Measurements from ENCODE around the gene MAN1A2. TPM values are rescaled to one million over a fixed set of nuclear protein-coding genes. Genes with fewer than 3 reads are reported as not detected.
A peak's percentile ranks its signal among the peaks of the same experiment; 100 is the strongest.

The MAN1A2 gene
- total and polyA plus RNA-seq, 9 donors, result 14.6 to 33.6 (median 26.1) TPM

DNA sequence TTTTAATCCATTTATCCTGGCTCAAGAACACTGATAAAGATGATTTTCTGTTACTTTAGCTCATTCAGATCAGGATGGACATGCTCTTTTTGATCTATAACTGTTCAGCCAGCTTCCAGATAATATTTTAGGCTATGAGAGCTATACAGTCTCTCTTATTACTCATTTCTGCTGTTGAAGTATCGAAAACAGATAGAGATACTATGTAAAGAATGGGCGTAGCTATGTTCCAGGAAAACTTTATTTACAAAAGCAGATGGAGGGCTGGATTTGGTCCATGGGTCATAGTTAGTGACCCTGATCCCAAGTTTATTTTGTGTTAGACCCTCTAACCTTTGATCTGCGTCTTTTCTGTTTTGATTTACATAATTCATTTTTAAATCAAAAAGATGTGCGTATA is 159.8 kb downstream of the MAN1A2 start:
- Histone ChIP-seq H3K27ac (ENCODE audit: low read length) (no peak overlapping the region), H3K27me3 (ENCODE audit: control insufficient read depth, insufficient read depth, low read length) (no peaks in the 10 kb centered on the region), H3K4me1 (ENCODE audit: control insufficient read depth, insufficient read depth, low read length) (no peaks in the 10 kb centered on the region), H3K9me3 (replicated peaks; ENCODE audit: control insufficient read depth, low read depth, low read length) (no peaks in the 10 kb centered on the region), H3K4me3 (ENCODE audit: low read length) (no peak overlapping the region), H3K36me3 (ENCODE audit: control insufficient read depth, insufficient read depth, low read length) (no peaks in the 10 kb centered on the region)
- no peak for DNase-seq
- no CpG with 5 or more reads among the region's 4 CpGs for WGBS (ENCODE audit: insufficient coverage)

- H3K27ac ChIP-seq (ENCODE audit: low read length), result no peak overlapping the region
- no peaks in the 10 kb centered on the region for H3K36me3 ChIP-seq (ENCODE audit: control insufficient read depth, insufficient read depth, low read length)
- DNase-seq, result peak; percentile 40
- no peak overlapping the region for H3K4me3 ChIP-seq (ENCODE audit: low read length)
- no peaks in the 10 kb centered on the region for H3K4me1 ChIP-seq (ENCODE audit: control insufficient read depth, insufficient read depth, low read length)
- H3K27me3 ChIP-seq (ENCODE audit: control insufficient read depth, insufficient read depth, low read length), result no peaks in the 10 kb centered on the region
- H3K9me3 ChIP-seq (replicated peaks; ENCODE audit: control insufficient read depth, low read depth, low read length), result no peaks in the 10 kb centered on the region
- no CpG with 5 or more reads among the region's 2 CpGs for WGBS (ENCODE audit: insufficient coverage)
Observed at GRCh38 chr1:117527566-117528102, 160.4 kb downstream of the MAN1A2 start.

- Histone ChIP-seq H3K9me3 (replicated peaks; ENCODE audit: control insufficient read depth, low read depth, low read length) (no peaks in the 10 kb centered on the region), H3K27me3 (ENCODE audit: control insufficient read depth, insufficient read depth, low read length) (no peaks in the 10 kb centered on the region), H3K27ac (ENCODE audit: low read length) (no peak overlapping the region), H3K4me1 (ENCODE audit: control insufficient read depth, insufficient read depth, low read length) (no peaks in the 10 kb centered on the region), H3K36me3 (ENCODE audit: control insufficient read depth, insufficient read depth, low read length) (no peaks in the 10 kb centered on the region), H3K4me3 (ENCODE audit: low read length) (no peak overlapping the region)
- no CpG with 5 or more reads among the region's 3 CpGs for WGBS (ENCODE audit: insufficient coverage)
- DNase-seq, result no peak
Observed at GRCh38 chr1:117529683-117530082, 162.4 kb downstream of the MAN1A2 start.

- H3K4me1 ChIP-seq (ENCODE audit: control insufficient read depth, insufficient read depth, low read length), result no peaks in the 10 kb centered on the region
- H3K4me3 ChIP-seq (ENCODE audit: low read length), result no peak overlapping the region
- H3K27me3 ChIP-seq (ENCODE audit: control insufficient read depth, insufficient read depth, low read length), result no peaks in the 10 kb centered on the region
- H3K36me3 ChIP-seq (ENCODE audit: control insufficient read depth, insufficient read depth, low read length), result no peaks in the 10 kb centered on the region
- no peaks in the 10 kb centered on the region for H3K9me3 ChIP-seq (replicated peaks; ENCODE audit: control insufficient read depth, low read depth, low read length)
- no peak for DNase-seq
- H3K27ac ChIP-seq (ENCODE audit: low read length), result no peak overlapping the region
Observed at GRCh38 chr1:117531222-117531621, 164.0 kb downstream of the MAN1A2 start.

DNA sequence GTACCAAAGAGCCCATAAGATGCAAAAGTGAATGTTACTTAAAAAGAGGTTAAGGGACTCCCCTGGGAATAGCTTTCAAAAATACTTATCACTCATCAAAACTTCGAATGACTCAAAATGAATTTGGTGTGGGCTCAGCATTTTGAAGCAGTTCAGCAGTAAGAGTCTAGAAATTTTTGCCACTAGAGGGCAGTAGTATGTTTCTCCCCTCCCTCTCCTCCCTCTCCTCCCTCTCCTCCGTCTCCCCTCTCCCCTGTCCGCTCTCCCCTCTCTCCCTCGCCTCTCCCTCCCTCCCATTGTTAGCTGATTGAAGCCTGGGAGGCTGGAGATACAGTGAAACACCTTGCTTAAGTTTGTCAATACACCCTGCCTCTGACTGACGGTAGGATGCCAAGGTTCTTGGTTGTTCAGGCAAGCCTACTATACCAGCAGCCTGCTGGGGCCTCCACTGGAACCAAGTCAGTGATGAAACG is 167.8 kb downstream of the MAN1A2 start:
- Histone ChIP-seq H3K27ac (ENCODE audit: low read length) (no peak overlapping the region), H3K36me3 (ENCODE audit: control insufficient read depth, insufficient read depth, low read length) (no peaks in the 10 kb centered on the region), H3K9me3 (replicated peaks; ENCODE audit: control insufficient read depth, low read depth, low read length) (no peaks in the 10 kb centered on the region), H3K4me1 (ENCODE audit: control insufficient read depth, insufficient read depth, low read length) (no peaks in the 10 kb centered on the region), H3K4me3 (ENCODE audit: low read length) (no peak overlapping the region), H3K27me3 (ENCODE audit: control insufficient read depth, insufficient read depth, low read length) (no peaks in the 10 kb centered on the region)
- DNase-seq, result peak; percentile 56
- 40% methylated on average over 1 of the region's 6 CpGs for WGBS (ENCODE audit: insufficient coverage)

GRCh38 chr1:117535821-117536220 is 168.6 kb downstream of the MAN1A2 start:
- DNase-seq, result no peak
- Histone ChIP-seq H3K27ac (ENCODE audit: low read length) (no peak overlapping the region), H3K4me1 (ENCODE audit: control insufficient read depth, insufficient read depth, low read length) (no peaks in the 10 kb centered on the region), H3K27me3 (ENCODE audit: control insufficient read depth, insufficient read depth, low read length) (no peaks in the 10 kb centered on the region), H3K4me3 (ENCODE audit: low read length) (no peak overlapping the region), H3K36me3 (ENCODE audit: control insufficient read depth, insufficient read depth, low read length) (no peaks in the 10 kb centered on the region), H3K9me3 (replicated peaks; ENCODE audit: control insufficient read depth, low read depth, low read length) (no peaks in the 10 kb centered on the region)
- 78% methylated on average over 6 of the region's 6 CpGs for WGBS (ENCODE audit: insufficient coverage)

GRCh38 chr1:117537291-117537920 is 170.2 kb downstream of the MAN1A2 start:
- H3K27ac ChIP-seq (ENCODE audit: low read length), result no peak overlapping the region
- no peaks in the 10 kb centered on the region for H3K27me3 ChIP-seq (ENCODE audit: control insufficient read depth, insufficient read depth, low read length)
- H3K4me1 ChIP-seq (ENCODE audit: control insufficient read depth, insufficient read depth, low read length), result no peaks in the 10 kb centered on the region
- H3K9me3 ChIP-seq (replicated peaks; ENCODE audit: control insufficient read depth, low read depth, low read length), result no peaks in the 10 kb centered on the region
- 56% methylated on average over 8 of the region's 10 CpGs for WGBS (ENCODE audit: insufficient coverage)
- no peak for DNase-seq
- no peaks in the 10 kb centered on the region for H3K36me3 ChIP-seq (ENCODE audit: control insufficient read depth, insufficient read depth, low read length)
- no peak overlapping the region for H3K4me3 ChIP-seq (ENCODE audit: low read length)

DNA sequence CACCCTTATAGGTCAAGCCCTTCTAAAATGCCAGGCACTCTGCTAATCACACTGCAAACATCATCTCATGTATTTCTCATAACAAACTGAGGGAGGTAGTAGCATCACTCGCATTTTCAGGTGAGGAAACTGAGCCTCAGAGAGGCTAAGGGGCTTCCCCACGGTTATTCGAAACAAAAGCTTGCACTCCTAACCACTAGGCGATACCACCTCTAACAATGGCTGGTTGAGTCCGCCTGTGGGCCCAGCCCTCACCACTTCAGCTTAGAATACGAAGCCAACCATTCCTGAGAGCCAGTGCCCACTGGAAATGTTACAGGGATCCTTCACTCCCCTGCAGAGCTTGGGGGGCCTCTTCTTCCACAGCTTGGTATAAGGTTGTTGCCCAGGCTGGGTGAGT is 173.3 kb downstream of the MAN1A2 start:
- H3K36me3 ChIP-seq (ENCODE audit: control insufficient read depth, insufficient read depth, low read length), result no peaks in the 10 kb centered on the region
- no peak for DNase-seq
- 96% methylated on average over 5 of the region's 6 CpGs for WGBS (ENCODE audit: insufficient coverage)
- H3K27ac ChIP-seq (ENCODE audit: low read length), result no peak overlapping the region
- no peak overlapping the region for H3K4me3 ChIP-seq (ENCODE audit: low read length)
- no peaks in the 10 kb centered on the region for H3K4me1 ChIP-seq (ENCODE audit: control insufficient read depth, insufficient read depth, low read length)
- no peaks in the 10 kb centered on the region for H3K27me3 ChIP-seq (ENCODE audit: control insufficient read depth, insufficient read depth, low read length)
- H3K9me3 ChIP-seq (replicated peaks; ENCODE audit: control insufficient read depth, low read depth, low read length), result no peaks in the 10 kb centered on the region

GRCh38 chr1:117541003-117541402 is 173.8 kb downstream of the MAN1A2 start:
- H3K4me3 ChIP-seq (ENCODE audit: low read length), result no peak overlapping the region
- no peaks in the 10 kb centered on the region for H3K36me3 ChIP-seq (ENCODE audit: control insufficient read depth, insufficient read depth, low read length)
- no peaks in the 10 kb centered on the region for H3K27me3 ChIP-seq (ENCODE audit: control insufficient read depth, insufficient read depth, low read length)
- no peaks in the 10 kb centered on the region for H3K4me1 ChIP-seq (ENCODE audit: control insufficient read depth, insufficient read depth, low read length)
- 78% methylated on average over 5 of the region's 5 CpGs for WGBS (ENCODE audit: insufficient coverage)
- no peaks in the 10 kb centered on the region for H3K9me3 ChIP-seq (replicated peaks; ENCODE audit: control insufficient read depth, low read depth, low read length)
- H3K27ac ChIP-seq (ENCODE audit: low read length), result no peak overlapping the region
- no peak for DNase-seq

- Histone ChIP-seq H3K36me3 (ENCODE audit: control insufficient read depth, insufficient read depth, low read length) (no peaks in the 10 kb centered on the region), H3K4me1 (ENCODE audit: control insufficient read depth, insufficient read depth, low read length) (no peaks in the 10 kb centered on the region), H3K27ac (ENCODE audit: low read length) (no peak overlapping the region), H3K27me3 (ENCODE audit: control insufficient read depth, insufficient read depth, low read length) (no peaks in the 10 kb centered on the region), H3K9me3 (replicated peaks; ENCODE audit: control insufficient read depth, low read depth, low read length) (no peaks in the 10 kb centered on the region), H3K4me3 (ENCODE audit: low read length) (no peak overlapping the region)
- DNase-seq, result no peak
- WGBS (ENCODE audit: insufficient coverage), result 43% methylated on average over 3 of the region's 5 CpGs
Observed at GRCh38 chr1:117541585-117541984, 174.3 kb downstream of the MAN1A2 start.

Measured in muscle of leg (tissue), 11 donors.